Hematopoietic multipotent progenitor cell treated with erythropoietin and hydrocortisone succinate and interleukin-3 and kit ligand, for 4 days (in vitro differentiated cells): ENCODE results near the gene HDAC4.

Experiments used
- DNase-seq: peaks from one replicate; pipeline ENCODE4 v3.0.0-alpha.2; 2015

HDAC4 gene

DNA sequence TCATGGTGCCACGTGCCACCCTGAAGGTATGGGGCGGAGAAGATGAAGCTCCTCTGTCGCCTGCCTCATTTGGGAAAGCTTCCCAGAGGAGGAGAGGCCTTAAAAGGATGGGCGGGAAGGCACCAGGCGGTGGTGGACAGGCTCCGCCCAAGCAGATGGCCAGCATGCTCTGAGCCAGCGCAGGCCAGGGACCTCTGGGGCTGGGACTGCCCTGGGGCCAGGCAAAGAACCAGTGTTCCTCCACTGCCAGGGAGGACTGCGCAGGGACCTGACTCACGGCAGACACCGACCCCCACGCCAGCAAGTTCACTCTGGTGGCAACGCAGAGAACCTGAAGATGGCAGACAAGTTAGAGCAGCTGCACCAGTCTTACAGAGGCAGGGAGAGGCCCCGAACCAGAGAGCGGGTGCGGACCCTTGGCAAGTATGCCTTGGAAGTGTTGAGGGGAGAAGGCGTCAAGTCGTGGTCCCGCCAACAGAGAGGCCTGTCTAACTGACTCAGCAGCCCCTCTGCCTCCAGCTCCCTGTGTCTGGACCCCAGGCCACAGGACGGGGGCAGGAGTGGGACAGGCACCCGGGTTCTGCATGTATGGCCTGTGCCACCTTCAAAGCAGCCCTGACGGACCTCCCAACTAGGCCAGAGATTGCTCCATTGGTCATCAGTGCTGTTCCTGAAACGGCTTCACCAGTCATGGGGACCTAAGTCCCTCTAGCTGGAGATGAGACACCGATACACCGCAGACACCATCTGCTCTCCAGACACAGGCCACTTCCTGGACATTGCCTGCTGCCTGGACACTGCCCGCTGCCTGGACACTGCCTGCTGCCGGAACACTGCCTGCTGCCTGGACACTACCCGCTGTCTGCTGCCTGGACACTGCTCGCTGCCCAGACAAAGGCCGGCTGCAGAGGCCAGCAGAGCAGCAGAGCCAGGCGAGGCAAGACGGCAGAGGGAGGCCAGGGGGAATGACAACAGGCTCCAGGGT is 124.7 kb downstream of the HDAC4 start:
- DNase-seq: no peak

DNA sequence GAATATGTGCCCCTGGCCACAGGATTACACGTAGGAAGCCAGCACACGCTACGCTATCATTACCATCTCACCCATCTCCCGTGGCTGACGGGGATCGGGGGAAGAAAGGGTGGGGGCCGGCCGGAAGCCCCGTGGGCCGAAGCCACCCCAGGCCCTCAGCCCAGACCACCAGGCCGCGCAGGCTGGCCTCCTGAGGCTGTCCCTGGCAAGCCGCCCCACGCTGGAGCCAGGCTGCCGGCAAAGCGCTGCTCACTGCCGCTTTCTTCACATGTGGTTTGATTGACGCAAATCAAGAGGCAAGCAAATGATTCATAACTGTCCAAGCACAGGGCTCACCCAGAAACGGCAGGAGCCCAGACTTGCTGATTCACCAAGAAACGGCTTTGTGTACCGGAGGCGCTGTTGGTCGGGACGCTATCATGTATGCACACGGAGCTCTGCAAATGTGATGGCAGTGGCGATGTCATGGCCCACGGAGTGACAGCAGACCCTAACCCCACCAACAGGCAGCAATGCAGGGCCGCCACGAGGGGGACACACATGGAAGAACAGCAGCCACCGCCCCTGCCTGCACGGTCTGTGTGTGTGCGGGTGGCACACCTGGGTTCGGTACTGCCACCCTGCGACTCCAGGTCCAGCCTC is 125.7 kb downstream of the HDAC4 start:
- peak; percentile 86 for DNase-seq

DNA sequence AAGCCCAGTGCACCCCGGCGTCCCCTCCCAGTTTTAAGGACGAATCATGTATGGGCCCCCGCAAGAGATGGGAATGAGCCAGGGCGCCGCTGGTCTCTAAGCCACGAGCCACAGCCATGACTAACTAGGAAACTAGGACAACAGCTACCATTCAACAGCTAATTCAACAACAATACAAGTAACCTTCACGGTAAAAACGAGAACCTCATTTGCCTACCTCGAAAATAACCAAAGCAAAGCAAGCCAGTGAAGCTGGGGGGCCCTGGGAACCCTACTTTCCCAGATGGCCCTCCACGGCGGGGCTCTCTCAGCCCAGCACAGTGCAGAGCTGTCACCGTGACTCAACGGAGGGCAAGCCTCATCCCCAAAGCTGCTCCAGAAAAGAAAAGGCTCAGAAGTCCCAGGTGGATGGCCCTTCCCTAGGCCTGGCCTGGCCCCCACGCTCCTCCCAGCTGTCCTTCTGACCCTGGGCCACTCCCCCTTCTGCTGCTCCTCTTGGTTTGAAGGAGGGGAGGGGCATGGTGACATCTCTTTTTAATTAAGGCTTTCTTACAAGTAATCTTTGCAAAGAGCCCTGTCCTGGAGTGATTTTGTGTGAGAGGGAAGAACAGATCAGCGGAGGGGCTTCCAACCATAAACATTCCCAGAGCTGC is 126.3 kb downstream of the HDAC4 start:
- peak; percentile 39 for DNase-seq

DNA sequence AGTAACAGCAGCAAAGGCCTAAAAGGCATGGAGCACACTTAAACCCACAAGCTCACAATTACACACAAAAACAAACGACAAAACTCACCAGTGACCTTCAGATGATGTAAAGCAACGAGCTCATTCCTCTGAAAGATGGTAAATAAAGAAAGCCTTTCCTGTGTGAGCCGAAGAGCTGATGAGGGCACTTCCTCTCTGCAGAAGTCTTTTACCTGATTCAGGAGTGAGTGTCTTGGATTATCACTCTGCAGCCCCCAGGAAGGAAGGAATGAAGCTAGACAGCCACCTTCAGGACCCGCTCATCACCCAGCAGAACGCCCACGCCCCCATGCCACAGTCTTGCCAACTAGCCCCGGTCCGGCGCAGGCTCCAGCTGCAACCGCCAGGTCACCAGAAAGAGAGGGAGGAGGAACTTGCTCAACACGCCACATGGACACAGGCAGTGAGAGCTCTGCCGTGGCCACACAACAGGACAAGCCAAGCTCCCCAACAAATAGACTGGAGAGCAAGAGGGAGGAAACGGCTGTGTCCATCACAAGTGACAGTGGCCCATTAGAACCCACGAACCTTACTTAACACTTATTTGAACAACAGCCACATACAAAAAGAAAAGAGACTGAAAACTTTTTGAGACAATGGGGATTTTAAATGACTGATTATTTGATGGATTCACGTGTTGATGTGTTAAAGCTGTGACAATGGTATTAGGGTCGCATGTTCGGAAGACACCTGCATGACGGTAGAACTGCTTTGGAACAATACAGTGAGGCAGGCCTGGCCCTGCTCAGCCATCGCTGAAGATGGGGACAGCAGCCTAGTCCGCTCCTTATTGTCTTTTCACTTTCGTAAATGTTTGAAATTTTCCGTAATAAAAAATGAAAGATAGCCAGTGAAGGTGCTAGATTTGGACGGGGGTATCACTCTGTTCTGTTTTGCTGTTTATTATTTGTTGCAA is 127.3 kb downstream of the HDAC4 start:
- DNase-seq: peak; percentile 38

DNA sequence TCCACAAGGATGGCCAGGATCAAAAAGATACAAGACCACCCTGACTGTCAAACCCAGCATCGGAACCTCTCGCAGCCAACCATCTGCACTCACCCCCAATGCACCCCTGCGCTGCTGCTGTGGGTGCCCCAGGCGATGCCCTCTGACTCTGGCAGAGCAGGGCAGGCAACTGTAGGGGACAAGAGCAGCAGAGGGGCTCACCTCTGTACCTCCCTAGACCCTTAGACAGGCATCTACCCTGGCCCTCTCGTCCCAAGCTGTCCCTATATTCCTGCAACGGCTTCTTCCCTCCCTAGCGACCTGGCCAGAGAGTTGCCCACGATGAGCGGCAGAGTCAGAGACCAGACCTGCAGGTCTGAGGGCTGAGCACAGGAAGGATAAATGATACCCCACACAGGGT is 128.2 kb downstream of the HDAC4 start:
- no peak for DNase-seq

DNA sequence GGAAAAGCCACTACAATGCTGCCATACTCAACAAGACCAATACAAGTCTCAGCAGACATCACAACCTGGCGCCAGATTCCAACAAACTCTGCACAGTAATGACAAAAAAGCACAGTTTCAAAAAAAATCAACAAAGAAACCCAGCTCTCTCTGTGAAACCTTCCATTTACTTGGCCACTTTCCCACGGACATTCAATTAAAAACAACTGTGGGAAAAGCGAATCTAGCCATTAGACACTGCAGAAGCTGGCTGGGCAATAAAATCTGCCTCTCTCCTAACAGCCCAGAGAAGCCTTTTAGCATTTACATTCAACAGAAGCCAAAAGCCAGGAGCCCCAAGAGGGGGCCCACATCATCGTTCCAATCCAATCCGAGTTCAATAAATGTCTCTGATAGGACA is 128.9 kb downstream of the HDAC4 start:
- no peak for DNase-seq

DNA sequence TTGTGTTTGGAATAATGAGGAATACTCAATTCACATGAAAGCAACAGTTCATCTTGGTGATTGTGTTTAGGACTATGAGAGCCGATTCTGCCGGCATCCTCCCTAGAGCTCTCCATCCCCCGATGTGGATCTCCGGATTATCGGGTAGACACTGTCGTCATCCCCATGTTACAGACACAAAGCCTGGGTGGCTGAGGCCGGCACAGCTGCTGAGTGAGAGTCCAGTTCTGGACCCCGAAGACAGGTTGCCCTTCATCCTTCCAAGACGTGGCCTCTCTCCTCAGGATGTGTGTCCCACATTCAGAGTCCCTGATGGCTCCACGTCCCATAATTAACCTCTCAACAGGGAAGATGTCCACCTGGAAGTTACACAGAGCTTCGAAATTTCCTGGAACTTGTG is 129.3 kb downstream of the HDAC4 start:
- DNase-seq: no peak

DNA sequence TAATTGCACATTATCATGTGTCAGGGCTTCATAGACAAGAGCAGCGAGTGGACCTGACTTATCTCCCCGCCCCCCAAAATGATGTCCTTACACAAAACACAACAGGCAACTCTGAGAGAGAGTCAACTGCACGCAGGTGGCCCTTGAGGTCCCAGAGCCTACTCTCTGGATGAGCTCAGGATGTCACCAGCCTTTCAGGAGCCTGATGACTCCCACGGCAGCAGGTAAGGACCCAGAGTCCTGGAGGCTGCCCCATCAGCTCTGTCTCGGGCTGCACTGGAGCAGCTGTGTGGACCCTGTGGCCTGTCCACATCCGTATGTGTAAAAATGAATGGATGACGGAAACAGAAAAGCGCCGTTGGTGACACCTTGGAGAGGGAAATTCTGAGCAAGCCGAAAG is 130.9 kb downstream of the HDAC4 start:
- DNase-seq: no peak

DNA sequence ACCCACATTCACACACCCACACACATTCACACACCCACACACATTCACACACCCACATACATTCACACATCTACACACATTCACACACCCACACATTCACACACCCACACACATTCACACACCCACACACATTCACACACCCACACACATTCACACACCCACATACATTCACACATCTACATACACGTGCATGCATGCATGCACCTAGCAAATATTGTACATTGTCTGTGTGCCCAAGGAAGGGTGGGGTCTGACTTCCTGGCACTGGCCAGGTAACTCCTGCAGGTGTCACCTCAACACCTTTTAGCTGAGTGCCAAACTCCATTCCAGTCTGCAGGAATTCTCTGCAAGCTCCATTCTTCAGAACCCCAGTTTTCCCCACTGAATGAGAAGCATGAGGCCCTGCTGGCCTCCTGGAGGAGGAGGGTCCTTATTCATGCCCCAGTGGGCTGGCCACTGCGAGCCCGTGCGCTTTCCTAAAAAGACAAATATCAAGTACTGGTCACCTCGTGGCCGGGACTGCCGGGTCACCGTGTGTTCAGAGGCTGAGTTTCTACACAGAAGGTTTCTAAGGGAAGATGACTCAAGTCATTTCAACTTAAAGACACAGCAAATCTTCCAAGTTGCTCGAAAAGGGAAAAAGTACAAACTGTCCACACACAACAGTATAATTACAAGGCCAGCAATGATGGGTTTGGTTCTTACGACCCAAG is 131.5 kb downstream of the HDAC4 start:
- DNase-seq: no peak

DNA sequence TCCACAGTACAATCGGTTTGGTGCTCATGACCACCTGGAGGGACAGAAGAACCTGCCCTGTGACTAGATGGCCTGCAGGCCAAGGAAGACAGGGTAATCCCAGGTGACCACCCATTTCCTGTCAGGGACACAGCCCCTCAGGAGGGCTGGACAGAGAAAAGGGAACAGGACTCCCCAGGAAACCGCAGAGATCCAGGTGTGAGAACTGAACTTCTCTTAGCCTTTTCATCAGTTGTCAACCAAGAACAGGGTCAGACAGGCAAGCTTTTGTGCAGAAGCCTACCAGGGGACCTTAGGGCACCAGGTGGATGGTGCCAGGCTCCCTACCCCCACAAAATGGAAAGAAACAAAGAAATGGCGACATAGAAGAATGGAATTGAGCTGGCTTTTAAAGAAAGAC is 132.3 kb downstream of the HDAC4 start:
- no peak for DNase-seq

DNA sequence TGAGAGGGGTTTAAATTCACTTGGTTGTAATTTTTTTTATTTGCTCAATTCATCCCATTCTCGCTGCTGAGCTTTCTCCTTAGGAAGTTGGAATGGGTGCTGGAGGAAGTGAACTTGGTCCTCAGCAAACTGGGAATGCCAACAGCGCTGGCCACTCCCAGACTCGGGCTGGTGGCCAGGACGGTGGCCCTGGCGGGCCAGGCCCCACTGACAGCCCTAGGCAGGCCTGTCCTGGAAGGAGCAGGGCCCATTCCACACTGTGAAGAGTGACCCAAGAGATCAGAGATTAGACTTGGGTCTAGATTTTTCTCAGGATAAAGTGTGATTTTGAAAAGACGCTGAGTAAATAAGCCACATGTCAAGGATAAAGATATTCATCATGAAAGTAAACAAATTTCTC is 132.7 kb downstream of the HDAC4 start:
- no peak for DNase-seq

DNA sequence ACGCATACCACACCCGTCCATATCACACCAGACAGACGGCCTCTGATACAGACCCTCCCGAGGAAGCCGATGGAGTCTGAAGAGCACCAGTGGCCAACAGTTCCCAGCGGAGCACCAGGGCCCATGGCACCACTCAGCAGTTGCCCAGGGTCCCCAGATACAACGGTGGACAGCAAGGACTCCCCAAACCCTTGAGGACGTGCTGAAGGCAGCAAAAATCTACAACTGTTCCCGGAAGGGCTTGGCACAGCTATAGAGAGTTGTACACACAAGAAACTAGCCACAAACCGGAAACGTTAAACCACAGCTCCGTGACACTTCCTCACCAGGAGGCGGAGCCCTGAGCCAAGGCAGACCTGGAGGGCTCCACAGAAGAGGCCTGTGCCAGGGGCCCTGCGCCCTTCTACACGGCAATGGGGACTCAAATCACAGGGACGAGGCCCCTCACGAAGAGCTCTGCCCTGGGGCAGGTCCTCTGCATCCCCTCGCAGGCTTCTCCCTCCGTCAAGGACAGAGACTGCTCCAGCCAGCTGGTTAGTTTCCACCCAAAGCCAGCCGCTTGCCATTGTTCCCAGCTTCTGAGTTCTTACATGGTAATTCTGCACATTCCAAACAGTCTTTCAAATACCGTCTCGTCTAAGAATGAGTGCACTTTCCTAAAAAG is 133.4 kb downstream of the HDAC4 start:
- peak; percentile 98 for DNase-seq

DNA sequence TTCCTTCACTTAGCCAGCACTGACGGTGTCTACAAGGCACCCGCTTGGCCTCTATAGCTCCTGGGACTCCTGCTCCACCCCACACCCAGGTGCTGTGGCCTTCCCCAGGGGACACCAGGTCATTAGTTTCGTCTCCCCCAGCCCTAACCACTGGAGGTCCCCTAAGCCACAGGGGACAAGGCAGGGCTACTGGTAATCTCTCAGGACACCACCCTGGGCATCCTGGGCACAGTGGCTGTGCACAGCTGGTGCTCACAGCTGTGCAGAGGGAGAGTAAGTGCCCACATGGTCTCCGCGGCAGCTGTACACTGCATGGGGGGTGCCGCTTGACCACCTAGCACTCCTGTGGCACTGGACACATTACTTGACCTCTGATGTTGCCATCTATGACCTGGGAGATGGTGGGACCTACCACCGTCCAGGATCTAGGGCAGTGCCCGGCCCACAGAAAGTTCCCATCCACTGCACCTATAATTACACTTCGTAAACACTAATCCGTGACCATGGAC is 134.0 kb downstream of the HDAC4 start:
- DNase-seq: no peak

DNA sequence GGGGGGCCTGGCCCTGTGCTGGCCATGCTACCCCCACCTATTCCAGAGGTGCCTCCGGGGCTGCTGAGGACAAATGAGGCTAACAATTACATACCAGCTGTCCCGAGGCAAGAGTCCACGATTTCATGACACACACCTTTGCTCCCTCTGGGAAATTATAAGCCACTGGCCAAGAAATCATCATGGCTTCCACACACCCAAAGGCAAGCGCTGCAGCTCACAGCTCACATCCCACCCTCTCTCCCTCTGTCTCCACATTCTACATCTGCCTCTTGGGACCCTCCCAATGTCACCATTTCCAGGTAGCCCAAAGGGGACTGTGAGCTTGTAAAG is 134.4 kb downstream of the HDAC4 start:
- DNase-seq: no peak

DNA sequence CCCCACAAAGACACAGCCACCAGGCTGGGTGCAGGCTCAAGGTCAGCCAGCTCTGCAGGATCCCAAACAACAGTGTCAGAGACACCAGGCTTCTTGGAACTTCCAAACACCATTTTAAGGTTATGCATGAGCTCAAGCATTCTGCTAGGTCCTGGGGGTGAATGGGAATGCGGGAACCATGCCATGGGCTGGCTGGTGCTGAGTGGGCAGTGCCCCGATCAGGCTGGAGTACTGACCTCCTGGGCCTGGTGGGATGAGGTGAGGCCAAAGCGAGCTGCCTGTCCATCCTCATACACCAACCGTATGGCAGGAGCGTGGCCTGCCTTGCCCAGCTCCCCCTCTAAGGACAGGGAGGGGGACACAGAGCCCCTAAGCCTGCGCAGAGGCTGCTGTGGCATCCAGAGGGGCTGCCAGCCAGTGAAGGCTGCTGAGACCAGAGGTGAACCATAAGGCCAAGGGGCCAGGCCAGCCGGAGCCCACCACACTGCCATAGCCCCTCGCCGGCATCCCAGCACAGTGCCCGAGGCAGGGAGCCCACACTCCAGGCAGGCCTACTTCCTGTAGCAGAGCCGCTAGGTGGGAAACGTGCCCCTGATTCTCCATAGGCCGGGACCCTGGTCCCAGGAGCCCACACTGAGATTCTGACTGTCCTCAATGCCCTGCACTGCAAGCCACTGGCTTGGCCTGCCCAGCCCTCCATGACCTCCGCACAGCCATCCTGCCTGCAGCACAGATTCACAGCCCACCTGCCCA is 135.0 kb downstream of the HDAC4 start:
- DNase-seq: no peak

DNA sequence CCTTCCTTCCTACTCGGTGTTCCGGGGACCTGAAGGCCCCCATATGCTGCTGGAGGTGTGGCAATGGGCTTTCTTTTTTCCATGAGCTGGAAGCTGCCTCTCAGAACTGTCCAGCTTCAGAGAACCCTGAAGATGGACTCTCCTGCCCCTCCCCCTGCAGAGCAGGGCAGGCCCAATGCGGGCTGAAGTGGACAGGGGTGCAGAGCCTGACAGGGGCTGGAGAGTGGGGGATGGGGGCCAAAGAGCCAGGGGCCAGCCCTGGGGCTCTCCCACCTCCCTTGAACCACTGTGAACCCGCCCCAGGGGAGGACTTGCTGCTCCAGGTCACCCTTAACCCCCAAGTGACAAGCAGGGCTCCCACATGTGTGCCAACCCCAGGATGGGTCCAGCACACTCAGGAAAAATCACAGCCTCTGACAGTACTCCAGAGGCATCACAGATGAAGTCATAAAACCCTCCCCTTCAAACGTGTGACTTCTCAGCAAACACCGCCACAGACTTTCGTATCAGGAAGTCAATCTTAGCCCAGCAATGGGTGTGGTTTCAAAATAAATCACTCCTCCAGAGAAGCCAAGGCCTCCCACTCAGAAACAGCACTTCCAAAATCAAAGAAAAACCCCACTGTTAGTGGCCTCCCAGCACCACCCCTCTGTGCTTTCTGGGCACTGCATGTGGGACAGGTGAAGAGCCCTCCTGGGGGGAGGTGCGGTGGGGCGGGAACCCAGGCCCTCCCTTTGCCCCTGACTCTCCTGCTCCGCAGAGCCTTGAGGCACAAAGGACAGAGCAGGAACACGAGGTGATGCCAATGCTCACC is 135.8 kb downstream of the HDAC4 start:
- DNase-seq: peak; percentile 78

DNA sequence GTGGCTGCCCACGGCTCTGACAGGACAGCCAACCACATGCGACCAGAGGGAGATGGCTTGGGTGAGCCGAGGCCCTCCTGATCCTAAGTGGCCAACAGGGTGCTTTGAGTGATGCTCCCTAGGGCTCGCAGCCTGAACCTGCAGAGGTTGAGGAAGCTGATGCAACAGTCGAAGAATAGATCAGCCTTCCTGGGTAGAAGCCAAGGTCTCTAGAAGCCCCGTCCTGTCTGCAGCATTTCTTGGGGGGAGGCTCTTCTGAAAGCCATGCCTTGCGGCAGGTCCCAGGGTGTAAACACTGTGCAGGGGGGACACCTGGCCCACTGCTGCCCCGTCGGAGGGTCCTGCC is 136.4 kb downstream of the HDAC4 start:
- peak; percentile 58 for DNase-seq

DNA sequence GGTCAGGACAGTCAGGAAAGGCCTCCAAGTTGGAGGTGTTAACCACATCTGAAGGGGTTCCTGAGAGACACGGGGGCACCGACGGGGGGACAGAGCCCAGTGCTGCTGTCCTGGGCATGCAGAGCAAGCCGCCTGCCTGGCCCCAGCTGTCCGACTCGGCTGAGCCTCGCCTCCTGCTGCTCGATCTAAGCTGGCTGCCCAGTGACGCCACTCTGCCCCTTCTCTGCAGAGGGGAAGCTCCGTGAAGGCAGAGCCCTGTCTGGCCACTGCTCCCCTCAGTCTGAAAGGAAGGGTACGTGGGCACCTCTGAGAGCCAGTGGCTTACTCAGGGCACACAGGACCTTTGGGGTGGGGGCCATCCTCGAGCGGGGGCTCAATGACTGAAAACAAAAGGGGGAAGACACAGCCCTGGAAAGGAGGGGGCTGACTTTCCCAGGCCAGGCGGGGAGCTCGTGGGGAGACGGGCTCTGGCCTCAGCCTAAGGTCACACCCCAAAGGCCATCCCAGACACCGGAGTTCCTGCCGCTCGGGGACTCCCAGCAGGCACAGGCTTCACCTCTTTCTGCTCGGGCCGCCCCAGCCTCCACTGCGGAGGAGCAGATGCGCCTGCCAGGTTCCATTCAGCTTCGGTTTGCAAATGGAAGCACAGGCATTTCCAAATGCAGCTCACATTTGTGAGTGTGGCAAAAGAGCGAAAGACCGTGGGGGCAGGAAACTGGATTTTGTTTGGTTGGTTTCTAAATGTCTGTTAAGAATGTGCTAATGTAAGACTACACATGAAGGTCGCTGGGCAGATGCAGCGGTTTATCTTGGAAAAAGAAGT is 136.9 kb downstream of the HDAC4 start:
- DNase-seq: no peak

DNA sequence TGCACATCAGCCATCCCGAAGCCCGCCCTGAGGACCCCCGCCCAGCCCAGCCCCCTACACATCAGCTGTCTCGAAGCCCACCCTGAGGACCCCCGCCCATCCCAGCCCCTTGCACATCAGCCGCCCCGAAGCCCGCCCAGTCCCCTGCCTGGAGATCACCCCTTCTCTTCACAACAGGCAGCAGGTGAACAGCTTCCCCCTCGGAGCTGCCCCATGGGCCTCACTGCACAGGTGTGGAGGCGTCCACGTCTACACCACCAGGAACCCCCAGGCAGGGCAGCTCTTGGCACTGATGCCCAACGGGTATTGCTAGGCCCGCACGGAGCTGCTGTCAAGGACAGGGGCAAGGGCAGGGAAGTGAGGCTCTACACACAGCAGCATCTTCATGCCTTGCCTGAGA is 137.6 kb downstream of the HDAC4 start:
- no peak for DNase-seq
